Superior temporal gyrus (tissue), 1 donor: ENCODE measurements around the gene NFASC.

Experiments
- DNase-seq: peaks from one replicate; pipeline ENCODE4 v3.0.0-alpha.2; 2016; ENCODE audit errors: extremely low spot score

The NFASC gene

DNA sequence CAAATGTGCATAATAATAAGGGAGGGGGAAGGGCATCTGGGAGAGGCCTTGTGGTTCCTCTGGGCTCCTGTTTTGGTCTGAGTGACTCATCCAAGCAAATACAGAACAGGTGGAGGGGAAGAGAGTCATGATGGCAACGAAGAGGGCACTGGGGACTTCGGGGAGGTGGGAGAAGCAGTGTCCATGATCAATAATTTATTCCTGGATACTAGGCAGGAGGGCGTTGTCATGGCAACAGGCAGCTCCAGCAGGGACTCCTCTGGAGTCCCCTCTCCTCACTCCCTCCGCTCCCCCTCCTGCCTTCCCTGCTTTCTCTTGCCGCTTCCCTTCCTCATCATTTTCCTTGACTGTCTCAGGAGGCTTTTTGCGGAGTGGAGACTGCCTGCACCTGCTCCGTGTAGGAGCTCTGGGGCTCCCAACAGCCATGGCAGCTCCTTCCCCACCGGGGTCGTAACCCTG, 12.3 kb upstream of the NFASC start:
- no peak for DNase-seq

GRCh38 chr1:204859861-204860267, 10.8 kb upstream of the NFASC start:
- DNase-seq: no peak

DNA sequence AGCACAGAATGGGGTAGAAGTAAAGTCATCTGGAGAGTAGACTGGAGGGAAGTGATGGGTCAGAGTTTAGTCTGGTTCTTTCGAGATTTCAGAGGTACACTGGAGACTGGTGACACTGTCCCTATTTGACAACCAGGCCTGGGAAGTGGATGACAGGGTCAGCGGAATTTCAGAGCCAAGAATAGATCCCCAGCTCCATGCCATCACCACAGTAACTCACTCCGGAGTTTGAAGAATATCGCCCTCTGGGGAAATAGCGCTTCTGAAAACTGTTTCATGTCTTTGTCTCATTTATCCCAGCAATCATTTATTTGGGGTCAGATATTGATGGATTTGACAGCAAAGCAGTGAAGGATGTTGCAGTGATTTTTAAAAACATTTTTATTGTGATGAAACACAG, 7.6 kb upstream of the NFASC start:
- DNase-seq: peak; percentile 77

DNA sequence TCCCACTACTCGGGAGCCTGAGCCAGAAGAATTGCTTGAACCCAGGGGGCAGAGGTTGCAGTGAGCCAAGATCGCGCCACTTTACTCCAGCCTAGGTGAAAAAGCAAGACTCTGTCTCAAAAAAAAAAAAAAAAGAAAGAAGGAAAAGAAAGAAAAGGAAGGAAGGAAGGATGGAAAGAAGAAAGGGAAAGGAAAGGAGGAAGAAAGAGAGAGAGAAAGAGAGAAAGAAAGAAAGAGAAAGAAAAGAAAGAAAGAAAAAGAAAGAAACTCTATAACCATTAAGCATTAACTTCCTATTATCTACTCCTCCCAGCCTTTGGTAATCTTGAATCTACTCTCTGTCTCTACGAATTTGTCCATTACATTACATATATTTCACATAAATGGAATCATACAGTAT, 6.9 kb upstream of the NFASC start:
- no peak for DNase-seq

DNA sequence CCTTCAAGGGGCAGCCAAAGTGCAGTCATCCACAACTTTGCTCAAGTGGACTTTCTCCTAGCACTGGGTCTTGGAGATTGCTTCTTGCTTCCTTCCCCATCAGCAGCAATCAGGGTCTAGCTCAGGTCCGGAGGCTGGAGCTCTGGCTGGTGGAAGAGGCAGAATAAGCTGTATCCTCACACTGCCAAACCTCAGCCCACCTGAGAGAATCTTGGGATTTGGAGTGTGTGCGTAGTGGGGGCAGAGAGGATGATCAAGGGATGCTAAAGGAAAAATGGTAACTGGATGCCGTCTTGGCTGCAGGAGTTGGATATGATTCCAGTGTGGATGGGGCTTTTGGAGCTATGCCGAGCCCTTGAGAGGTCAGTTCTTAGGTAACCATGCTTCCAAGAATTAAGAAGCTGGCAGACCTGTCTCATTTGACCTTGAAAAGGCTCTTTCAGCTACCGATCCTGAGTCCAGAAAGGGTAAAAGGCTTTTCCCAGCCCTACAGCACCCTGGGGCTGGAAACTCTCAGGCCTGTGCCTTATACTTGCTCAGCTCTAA, 4.5 kb upstream of the NFASC start:
- DNase-seq: no peak

DNA sequence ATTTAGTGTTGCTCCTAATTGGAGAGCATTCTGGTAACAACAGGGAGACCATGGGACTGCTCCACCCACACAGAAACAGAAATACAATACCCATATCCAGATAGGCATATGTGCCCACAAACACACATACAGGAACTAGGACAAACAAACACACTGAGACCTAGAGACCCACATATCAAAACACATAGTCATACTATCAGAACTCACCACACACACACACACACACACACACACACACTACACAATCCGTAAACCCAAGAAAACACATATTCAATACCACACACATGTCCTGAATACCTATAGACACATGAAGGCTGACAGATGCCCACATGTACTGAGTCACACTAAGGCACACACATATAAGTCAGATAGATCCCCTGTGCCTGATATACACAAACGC, 3.5 kb upstream of the NFASC start:
- DNase-seq: no peak

DNA sequence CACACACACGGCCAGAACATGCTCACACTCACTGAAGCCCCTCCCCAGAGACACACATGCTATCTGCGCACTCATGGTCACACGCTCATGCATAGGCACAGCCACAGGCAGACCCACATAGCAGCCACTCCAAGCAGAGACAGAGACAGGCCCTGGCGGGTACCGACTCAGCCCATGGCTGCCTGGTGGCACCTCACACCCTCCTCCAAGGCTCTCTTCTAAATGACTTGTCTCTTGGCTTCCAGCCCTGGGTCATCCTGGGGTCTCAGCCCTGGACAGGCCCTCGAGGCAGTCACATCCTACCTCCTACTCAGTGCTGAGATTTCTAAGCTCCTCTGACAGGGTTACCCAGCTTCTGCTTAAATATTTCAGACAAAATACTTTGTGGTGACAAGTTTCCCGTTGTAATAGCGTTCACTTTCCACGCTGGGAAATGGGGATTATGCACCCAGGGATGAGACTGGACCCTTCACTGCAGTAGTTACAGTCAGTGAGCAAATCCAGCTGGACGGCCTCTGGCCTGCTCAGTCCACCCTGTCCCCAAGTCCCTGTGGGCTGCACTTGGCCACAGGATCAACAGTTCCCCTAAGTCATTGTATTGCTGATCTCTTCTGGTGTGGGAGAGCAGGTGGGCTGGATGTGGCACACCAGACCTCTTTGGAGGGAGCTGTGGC, 2.9 kb upstream of the NFASC start:
- DNase-seq: peak; percentile 56

- DNase-seq: peak; percentile 82
Measured at GRCh38 chr1:204868340-204868700, 2.3 kb upstream of the NFASC start.

DNA sequence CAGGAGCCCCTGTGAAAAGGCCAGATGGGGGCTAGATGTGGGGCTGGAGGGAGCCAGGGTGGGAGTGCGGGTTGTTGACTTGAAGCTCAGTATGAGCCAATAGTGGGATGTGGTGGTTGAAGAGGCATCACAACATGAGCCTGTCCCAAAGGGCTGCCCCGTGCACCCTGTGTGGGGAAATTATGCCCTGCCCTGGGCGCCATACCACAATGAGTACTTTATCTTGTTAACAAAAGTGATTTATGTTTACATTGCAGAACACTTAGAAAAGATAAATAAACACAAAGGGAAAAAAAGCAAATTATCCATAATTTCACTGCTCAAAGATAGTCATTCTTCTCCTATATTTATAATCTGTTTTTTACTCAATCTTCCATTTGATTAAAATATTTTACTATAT, 1.6 kb upstream of the NFASC start:
- no peak for DNase-seq

DNA sequence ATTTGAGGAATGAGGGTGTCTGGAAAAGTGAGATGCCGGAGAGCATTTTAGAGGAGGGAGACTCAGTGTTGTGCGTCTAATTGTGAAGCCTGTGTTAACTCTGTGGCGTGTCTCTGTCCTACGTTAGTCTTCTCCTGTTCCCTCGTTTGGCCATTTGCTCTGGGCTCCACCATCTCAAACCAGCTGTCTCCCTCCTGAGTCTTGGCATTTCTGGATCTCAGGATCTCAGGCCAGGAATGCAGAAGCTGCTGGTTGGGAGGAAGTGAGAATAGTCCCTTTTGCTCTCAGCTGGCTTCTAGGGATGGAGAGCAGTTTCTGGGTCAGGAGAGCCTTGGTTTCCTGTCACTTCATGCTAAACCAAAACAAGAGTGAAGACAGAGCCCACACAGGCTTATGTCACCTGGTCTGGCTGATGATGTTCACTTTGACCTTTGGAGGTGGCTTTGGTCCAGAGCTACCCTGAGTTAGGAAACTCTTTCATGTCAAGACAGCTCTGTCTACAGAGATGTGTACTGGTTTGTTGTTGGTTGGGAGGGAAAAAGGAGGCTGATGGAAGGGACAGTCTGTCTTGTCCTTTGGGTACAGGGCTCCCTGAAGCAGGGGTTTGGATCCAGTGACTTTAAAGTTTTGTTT, 859 bp downstream of the NFASC start:
- peak; percentile 60 for DNase-seq

DNA sequence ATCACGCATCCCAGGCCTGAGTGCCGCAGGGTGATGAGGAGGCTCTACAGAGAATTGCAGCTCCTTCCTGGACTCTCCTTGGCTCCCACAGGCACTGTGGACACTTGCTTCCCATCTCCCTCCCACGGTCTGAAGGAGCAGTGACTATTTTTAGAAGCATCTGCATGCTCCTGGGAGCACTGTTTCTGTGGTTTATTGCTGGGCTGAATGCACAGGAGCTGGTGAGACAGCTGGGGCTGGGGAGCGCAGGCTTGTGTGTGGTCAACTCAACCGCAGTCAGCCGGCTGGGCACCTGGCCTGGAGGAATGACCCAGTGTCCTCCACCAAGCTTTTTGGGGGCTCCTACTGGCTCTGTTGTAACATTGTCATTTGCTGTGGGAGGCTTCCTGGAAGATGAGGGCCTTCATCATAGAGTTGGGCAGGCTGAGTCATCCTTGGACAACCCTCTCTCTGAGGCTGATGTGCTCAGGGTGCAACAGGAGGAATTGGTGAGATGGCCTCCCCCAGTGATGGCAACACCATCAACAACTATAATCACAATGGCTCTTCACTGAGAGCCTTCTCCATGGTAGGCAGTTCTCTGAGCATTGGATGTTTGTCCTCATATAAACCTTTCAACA, 1.7 kb downstream of the NFASC start:
- peak; percentile 67 for DNase-seq

DNA sequence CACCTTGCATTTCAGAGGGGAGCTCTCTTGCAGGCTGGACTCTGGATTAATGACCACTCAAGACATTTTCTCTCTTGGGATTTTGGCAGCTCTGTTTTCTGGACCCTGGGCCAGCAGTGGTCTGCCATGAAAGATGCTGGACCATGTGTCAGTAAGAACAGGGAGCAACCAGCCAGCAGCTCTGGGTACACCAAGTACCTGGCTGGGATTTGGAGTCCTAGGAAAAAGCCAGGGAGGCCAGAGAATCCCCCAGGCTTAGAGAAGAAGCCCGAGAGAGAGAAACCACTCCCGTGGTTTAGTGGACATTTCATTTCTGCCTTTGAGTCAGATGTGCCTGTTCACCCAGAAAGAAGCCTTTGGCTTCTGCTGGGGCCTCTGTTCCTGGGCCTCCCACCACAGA, 2.5 kb downstream of the NFASC start:
- no peak for DNase-seq

DNA sequence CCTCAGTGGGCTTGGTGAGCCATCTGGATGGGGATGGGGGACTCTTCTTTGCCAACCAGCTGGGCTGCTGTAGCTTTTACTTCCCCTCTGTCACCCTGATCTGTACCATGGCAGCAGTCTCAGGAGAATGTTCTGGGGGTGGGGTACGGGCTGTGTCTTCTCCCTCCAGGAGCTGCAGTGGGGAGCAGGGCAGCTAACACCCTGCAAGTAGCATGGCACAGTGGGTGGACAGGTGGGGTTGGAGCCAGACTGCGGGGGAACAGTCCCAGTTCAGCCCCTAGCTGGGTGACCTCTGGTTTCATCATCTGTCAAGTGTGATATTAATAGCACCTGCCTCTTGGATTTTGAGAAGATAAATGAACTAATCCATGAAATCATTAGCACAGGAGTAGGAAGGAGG, 3.1 kb downstream of the NFASC start:
- DNase-seq: no peak

DNA sequence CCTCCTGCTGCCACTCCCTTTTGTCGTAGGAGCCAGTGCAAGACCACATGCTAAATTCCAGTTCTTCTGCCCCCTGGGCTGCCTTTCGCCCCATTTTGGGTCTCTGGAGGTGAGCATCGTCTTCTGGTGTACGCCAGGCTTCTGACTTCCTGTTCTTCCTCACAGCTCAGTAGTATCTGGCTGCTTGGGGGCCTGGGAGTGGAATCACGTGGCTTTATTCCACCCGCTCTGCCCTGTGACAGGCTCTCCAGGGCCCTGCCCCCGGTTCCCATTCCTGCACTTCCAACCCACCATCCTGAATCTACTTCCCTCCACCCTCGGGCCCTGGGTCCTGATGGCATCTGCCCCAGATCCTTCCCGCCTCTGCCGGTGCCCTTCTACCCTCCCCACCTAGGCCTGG, 3.6 kb downstream of the NFASC start:
- no peak for DNase-seq

- DNase-seq: no peak
Measured at GRCh38 chr1:204875255-204875654, 4.6 kb downstream of the NFASC start.

GRCh38 chr1:204878621-204879234, 8.1 kb downstream of the NFASC start:
- no peak for DNase-seq

DNA sequence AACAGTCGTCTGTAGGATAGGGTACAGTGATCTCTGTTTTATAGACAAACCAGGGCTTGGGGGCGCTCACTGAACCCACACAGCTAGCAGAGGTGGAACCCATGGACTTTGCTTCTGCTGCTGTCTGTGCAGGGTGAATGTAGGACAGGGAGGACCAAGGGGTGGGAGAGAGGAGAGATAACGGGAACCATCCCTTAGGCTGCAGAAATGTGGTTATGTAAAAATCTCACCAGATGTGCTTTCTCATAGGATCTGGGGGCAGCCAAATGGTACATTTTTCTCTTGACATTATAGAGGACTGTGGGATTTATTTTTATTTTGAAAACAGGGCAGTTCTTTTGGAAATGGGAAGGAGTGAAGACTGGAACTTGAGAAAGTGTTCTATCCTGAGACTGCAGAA, 8.7 kb downstream of the NFASC start:
- no peak for DNase-seq

DNA sequence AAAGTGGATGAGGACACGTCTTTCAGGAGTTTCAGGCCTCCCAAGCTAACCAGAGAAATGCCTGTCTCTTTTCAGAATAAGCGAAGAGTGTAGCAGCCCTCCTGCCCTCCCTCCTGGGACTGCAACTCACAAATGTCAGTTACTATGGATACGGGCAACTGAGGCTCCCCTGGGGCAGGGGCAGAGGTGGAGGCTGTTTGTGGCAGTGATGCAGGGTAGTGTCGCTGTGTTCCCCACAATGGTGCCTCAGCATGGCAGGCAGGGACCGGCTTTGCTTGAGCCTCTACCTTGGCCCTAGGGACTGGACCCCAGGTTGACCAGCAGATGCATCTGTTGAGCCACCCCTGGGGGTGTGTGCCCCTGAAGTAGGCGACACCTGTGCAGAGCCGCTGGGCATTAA, 10.2 kb downstream of the NFASC start:
- no peak for DNase-seq

DNA sequence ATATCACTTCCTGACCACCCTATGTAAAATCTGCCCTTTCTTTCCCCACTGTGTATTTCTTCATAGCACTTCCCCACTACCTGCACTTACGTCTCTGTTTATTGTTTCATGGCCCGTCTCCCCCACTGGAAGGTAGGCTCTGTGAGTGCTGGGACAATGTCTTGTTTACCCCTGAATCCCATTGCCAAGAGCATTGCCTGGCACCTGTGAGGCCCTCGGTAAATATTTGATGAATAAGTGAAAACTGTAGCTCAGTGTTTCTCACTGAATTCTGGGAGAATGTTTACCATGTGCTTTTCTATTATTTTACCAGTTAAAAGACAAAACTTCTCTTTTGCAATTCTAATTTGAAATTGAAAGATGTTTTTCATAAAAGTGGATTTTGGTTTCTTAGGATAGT, 11.8 kb downstream of the NFASC start:
- DNase-seq: no peak

DNA sequence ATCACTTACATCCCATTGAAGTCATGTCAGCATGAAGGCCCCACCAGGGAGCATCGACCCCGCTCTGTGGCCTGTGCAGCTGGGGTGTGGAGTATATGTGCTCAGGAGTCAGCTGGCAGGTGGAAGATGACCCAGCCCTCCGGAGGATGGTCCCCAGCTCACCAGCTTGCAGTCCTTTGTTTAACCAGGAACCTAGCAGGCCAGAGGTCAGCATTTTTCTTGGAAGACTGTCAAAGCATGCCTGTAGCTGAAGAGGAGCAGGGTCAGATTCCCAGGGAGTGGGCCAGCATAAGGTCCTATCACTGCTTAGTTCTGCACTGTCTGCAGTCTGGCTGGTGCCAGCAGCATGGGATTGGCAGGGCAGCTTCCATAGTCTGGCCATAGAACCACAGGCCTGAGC, 12.7 kb downstream of the NFASC start:
- DNase-seq: no peak

GRCh38 chr1:204885288-204885711, 14.6 kb downstream of the NFASC start:
- DNase-seq: peak; percentile 83

GRCh38 chr1:204885790-204886189, 15.1 kb downstream of the NFASC start:
- no peak for DNase-seq

- DNase-seq: no peak
Measured at GRCh38 chr1:204887846-204888245, 17.2 kb downstream of the NFASC start.
